DMS114 treated with DMSO at 0.1 percent for 48 hours (cell line): Measurements from ENCODE around the gene PI3.

Source experiments
- DNase-seq: peaks from one replicate; lab custom pipeline; 2025; ENCODE audit not compliant: unreplicated experiment; lab: John Stamatoyannopoulos, UW

PI3 gene

GRCh38 chr20:45183084-45183483 lies 8.4 kb downstream of the PI3 start:
- no peak for DNase-seq

- no peak for DNase-seq
These were observed 13.0 kb downstream of the PI3 start for GRCh38 chr20:45187693-45188092.

GRCh38 chr20:45189067-45189609 lies 14.4 kb downstream of the PI3 start:
- DNase-seq, result no peak

- DNase-seq, result no peak
These were observed 15.2 kb downstream of the PI3 start for GRCh38 chr20:45189861-45190260.

GRCh38 chr20:45191926-45192325 lies 17.2 kb downstream of the PI3 start:
- no peak for DNase-seq

GRCh38 chr20:45193331-45193730 lies 18.6 kb downstream of the PI3 start:
- no peak for DNase-seq

- no peak for DNase-seq
These were observed 32.0 kb downstream of the PI3 start, which contains the start of gene SEMG1 for GRCh38 chr20:45206725-45207124. Gene SEMG1 (plus strand): TSS chr20:45207033. CDS start chr20:45207054, 21 bp downstream.

GRCh38 chr20:45209924-45210323 lies 35.2 kb downstream of the PI3 start:
- no peak for DNase-seq

- DNase-seq, result no peak
These were observed 37.1 kb downstream of the PI3 start for GRCh38 chr20:45211569-45212474.

GRCh38 chr20:45212836-45213235 lies 38.1 kb downstream of the PI3 start:
- DNase-seq, result no peak

- DNase-seq, result no peak
These were observed 43.4 kb downstream of the PI3 start for GRCh38 chr20:45218124-45218523.

GRCh38 chr20:45218636-45219035 lies 43.9 kb downstream of the PI3 start:
- no peak for DNase-seq

- DNase-seq, result no peak
These were observed 46.4 kb downstream of the PI3 start, which contains the start of gene SEMG2 for GRCh38 chr20:45221076-45221475. Gene SEMG2 (plus strand): TSS chr20:45221373. CDS start chr20:45221390, 17 bp downstream.

- DNase-seq, result no peak
These were observed 48.4 kb downstream of the PI3 start for GRCh38 chr20:45223136-45223535.
